Activated naive CD4-positive, alpha-beta T cell treated with anti-CD3 and anti-CD28 coated beads for 36 hours (primary cell): Measurements from ENCODE around the gene MZT2A. TPM values are rescaled to one million over a fixed set of nuclear protein-coding genes. Genes with fewer than 3 reads are reported as not detected.
"Not testable (repeated sequence)": the region's sequence is repeated elsewhere in the genome, so short reads cannot be mapped to it uniquely, and the experiment has no call there.

Experiments used
- CTCF ChIA-PET: fragments of 350-600 bp; sonication (Branson Sonifier 250); formaldehyde crosslinking; loops from one replicate; lab custom pipeline; 2021; ENCODE audit warnings: antibody characterized with exemption; lab: Charles Lee
- DNase-seq: peaks from one replicate; pipeline ENCODE4 v3.0.0-alpha.2; 2020
- H3K27ac Mint-ChIP-seq: one replicate; pipeline ENCODE4 v1.8.0; 2021; ENCODE audit warnings: mild to moderate bottlenecking, mixed read lengths
- H3K27me3 Mint-ChIP-seq: one replicate; pipeline ENCODE4 v1.8.0; 2021; ENCODE audit warnings: low read depth, mixed read lengths
- H3K36me3 Mint-ChIP-seq: one replicate; pipeline ENCODE4 v1.8.0; 2021; ENCODE audit warnings: low read depth, mixed read lengths
- H3K4me1 Mint-ChIP-seq: one replicate; pipeline ENCODE4 v1.8.0; 2021; ENCODE audit warnings: low read depth, mixed read lengths
- H3K4me3 Mint-ChIP-seq: one replicate; pipeline ENCODE4 v1.8.0; 2021; ENCODE audit warnings: mild to moderate bottlenecking, moderate library complexity, mixed read lengths
- H3K9me3 Mint-ChIP-seq: one replicate; pipeline ENCODE4 v1.8.0; 2021; ENCODE audit warnings: mixed read lengths
- intact Hi-C: fragments of 100-400 bp; cut with micrococcal nuclease; formaldehyde crosslinking; loops from one replicate; pipeline ENCODE4 v1.15.1; 2023
- total RNA-seq, 2 experiments: library from RNA; stranded (reverse); gene quantifications; one replicate each; pipeline ENCODE4 v1.2.3, GENCODE V29; 2021

MZT2A gene
- total RNA-seq, 2 experiments from 2014 or later, result 230 to 231 TPM

DNA sequence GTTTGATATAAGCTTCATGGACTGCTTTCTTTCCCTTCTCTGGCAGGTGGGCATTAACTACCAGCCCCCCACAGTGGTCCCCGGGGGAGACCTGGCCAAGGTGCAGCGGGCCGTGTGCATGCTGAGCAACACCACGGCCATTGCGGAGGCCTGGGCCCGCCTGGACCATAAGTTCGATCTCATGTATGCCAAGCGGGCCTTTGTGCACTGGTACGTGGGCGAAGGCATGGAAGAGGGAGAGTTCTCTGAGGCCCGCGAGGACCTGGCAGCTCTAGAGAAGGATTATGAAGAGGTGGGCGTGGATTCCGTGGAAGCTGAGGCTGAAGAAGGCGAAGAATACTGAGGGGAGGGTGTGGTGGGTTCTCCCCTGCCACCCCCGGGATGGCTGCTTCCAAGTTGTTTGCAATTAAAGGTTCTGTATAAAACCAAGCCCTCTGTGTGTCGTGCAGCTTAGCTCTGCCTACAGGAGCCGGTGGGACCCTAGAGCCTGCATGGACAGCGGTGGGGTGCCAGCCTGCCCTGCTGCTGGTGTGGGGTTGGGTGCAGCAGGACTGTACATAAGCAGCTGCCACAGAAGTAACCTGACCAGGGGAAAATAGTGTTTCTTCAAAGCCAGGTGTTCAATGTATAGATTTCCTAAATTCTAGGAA lies 9.6 kb downstream of the MZT2A start:
- DNase-seq, H3K9me3 Mint-ChIP-seq, H3K27ac Mint-ChIP-seq, H3K4me1 Mint-ChIP-seq, intact Hi-C loops, H3K4me3 Mint-ChIP-seq, H3K27me3 Mint-ChIP-seq: not testable (repeated sequence)
- CTCF ChIA-PET, result interaction anchor here (1.3 kb wide), 1 partner anchor 10 kb away, joined by 3 read pairs; no protein-coding TSS in a partner anchor
- H3K36me3 Mint-ChIP-seq, result peaks cover 12% of the 10 kb centered on the region

DNA sequence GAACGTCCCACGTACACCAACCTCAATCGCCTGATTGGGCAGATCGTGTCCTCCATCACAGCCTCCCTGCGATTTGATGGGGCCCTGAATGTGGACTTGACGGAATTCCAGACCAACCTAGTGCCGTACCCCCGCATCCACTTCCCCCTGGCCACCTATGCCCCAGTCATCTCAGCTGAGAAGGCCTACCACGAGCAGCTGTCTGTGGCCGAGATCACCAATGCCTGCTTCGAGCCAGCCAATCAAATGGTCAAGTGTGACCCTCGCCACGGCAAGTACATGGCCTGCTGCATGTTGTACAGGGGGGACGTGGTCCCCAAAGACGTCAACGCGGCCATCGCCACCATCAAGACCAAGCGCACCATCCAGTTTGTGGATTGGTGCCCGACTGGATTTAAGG lies 11.8 kb downstream of the MZT2A start:
- H3K4me3 Mint-ChIP-seq, H3K27me3 Mint-ChIP-seq, CTCF ChIA-PET, H3K4me1 Mint-ChIP-seq, DNase-seq, H3K27ac Mint-ChIP-seq, intact Hi-C loops, H3K9me3 Mint-ChIP-seq: not testable (repeated sequence)
- H3K36me3 Mint-ChIP-seq, result peaks cover 13% of the 10 kb centered on the region

DNA sequence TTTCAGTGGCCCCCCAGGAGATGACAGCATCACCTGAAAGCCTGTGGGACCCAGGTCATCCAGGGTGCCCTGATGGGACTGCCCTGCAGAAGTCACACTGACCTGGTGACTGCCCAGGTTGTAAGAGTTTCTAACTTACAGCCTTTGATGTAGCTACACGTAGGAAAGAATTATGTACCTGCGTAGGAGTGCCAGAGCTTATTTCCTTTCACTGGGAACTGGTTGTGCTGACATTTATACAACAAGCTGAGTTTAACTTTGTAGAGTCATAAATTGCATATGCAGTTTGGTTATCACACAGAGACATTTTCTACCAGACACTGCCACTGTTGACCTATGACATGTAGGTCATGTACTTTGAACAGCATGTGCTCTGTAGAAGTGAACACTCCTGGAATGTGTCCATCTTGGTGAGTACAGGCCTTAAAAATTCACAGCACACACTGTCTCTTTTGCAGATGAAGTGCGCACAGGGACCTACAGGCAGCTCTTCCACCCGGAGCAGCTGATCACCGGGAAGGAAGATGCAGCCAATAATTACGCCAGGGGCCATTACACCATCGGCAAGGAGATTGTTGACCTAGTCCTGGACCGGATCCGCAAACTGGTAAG lies 13.2 kb downstream of the MZT2A start:
- intact Hi-C loops, H3K4me1 Mint-ChIP-seq, H3K27ac Mint-ChIP-seq, H3K4me3 Mint-ChIP-seq, H3K9me3 Mint-ChIP-seq, DNase-seq, H3K27me3 Mint-ChIP-seq, CTCF ChIA-PET: not testable (repeated sequence)
- H3K36me3 Mint-ChIP-seq, result peaks cover 13% of the 10 kb centered on the region

DNA sequence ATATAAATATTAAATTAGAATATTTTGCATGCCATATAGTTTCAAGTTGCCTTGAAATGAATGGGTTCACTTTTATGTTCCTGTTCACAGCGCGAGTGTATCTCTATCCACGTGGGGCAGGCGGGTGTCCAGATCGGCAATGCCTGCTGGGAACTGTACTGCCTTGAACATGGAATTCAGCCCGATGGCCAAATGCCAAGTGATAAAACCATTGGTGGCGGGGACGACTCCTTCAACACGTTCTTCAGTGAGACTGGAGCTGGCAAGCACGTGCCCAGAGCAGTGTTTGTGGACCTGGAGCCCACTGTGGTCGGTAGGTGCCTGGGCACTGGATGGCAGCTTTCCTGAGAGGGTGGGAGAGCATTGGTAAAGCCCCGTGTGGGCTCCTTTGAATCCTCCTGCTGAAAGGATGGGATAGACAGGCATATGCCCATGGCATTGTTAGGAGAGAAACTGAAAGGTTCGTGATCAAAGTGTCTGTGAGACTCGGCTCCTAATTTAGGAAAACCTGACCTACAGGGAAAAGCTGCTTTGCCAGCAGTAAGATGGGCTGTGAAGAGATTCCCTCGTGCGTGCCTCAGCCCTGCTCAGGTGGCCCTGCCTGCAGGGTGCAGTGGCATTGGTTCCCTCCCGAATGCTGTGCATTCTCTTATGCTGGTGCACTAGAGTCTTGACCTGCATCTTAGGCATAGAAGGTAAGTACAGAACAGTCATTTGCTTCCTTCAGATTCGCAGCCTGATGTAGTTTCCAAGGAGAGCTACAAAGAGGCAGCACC lies 13.9 kb downstream of the MZT2A start:
- H3K27ac Mint-ChIP-seq, H3K4me3 Mint-ChIP-seq, H3K4me1 Mint-ChIP-seq, H3K9me3 Mint-ChIP-seq, CTCF ChIA-PET, DNase-seq, intact Hi-C loops, H3K27me3 Mint-ChIP-seq: not testable (repeated sequence)
- peaks cover 13% of the 10 kb centered on the region for H3K36me3 Mint-ChIP-seq

DNA sequence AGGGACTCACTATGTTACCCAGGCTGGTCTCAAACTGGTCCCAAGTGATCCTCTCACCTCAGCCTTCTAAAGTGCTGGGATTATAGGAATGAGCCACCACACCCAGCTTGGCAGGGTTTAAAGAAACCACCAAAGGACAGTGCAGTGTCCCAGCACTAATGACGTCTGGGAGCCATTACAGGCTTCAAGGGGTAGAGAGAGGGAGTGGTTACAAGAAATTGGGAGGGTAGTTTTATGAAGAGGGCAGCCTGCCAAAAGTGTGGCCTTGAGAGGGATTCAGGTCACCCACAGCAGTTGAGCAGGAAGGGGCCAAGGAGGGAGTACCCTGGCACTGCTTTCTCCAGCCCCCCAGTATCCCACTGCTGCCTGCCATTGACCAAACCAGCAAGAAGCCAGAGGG lies 15.0 kb downstream of the MZT2A start:
- H3K36me3 Mint-ChIP-seq, H3K4me1 Mint-ChIP-seq, CTCF ChIA-PET, H3K9me3 Mint-ChIP-seq, intact Hi-C loops, DNase-seq, H3K27me3 Mint-ChIP-seq, H3K27ac Mint-ChIP-seq, H3K4me3 Mint-ChIP-seq: not testable (repeated sequence)

DNA sequence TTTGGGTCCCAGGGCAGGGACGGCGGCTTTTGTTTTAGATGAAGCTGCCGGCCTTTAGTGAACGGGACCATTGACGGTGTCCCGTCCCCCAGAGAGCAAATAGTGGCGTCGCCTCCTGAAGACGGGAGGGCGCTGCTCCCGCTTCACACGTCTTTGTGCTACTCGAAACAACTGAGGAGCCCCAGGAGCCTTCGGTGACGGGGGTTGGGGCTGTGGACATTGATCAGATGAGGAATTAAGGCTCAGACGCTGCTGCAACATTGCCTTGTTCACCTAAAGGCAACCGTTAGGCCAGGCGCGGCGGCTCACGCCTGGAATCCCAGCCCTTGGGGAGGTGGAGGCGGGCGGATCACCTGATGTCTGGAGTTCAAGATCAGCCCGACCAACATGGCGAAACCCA lies 15.8 kb downstream of the MZT2A start:
- DNase-seq, H3K4me1 Mint-ChIP-seq, H3K9me3 Mint-ChIP-seq, H3K36me3 Mint-ChIP-seq, H3K27me3 Mint-ChIP-seq, H3K27ac Mint-ChIP-seq, H3K4me3 Mint-ChIP-seq, intact Hi-C loops, CTCF ChIA-PET: not testable (repeated sequence)

DNA sequence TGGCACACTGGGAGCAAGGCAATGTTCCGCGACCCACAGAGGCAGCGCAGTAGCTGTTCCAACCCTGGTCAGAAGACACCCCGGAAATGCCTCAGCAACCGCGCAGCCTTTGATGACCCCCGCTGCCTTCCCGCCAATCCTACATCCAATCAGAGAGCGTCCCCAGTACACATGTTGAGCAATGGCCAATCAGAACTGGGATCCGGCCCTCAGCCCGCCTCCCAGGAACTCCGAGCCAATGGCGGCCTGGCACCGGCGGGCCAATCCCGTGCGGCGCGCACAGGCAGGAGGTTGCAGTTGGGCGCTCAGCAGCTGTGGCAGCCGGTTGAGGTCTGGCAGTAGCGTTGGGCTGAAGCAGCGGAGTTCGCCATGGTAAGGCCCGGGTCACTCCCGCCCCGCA lies 16.4 kb downstream of the MZT2A start, which contains the start of gene TUBA3D:
TUBA3D (plus strand) TSS at position 289 of the 400 bp plus-strand sequence; CDS start at position 370, 81 bp downstream.
- CTCF ChIA-PET, result no interaction called here
- H3K4me1 Mint-ChIP-seq, result no peaks in the 10 kb centered on the region
- DNase-seq, result no peak
- no peaks in the 10 kb centered on the region for H3K9me3 Mint-ChIP-seq
- intact Hi-C loops, result no loop called here
- H3K27me3 Mint-ChIP-seq, result no peaks in the 10 kb centered on the region
- H3K4me3 Mint-ChIP-seq, result no peak within 1 kb of the TSS
- no peak within 1 kb of the TSS for H3K27ac Mint-ChIP-seq
- H3K36me3 Mint-ChIP-seq, result peaks cover 7% of the 10 kb centered on the region

DNA sequence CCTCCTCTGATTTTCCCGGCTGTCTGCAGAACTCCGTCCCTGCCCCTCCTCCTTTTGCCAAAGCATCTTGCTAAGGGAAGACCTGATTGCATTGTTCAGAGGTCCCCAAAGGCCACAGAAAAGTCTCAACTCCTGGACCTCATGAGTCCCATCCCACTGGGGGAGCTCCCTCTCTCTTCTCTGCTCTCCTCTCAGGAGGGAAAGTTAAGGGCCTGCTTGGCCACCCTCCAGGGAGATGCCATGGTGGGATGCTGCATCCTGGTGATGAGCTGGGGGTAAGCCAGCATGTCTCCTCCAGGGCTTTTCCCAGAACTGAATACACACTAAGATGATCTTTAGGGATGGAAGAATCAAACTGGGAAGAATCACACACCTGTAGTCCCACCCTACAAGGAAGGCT lies 18.9 kb downstream of the MZT2A start:
- H3K36me3 Mint-ChIP-seq, H3K4me3 Mint-ChIP-seq, H3K4me1 Mint-ChIP-seq, DNase-seq, CTCF ChIA-PET, intact Hi-C loops, H3K9me3 Mint-ChIP-seq, H3K27me3 Mint-ChIP-seq, H3K27ac Mint-ChIP-seq: not testable (repeated sequence)

DNA sequence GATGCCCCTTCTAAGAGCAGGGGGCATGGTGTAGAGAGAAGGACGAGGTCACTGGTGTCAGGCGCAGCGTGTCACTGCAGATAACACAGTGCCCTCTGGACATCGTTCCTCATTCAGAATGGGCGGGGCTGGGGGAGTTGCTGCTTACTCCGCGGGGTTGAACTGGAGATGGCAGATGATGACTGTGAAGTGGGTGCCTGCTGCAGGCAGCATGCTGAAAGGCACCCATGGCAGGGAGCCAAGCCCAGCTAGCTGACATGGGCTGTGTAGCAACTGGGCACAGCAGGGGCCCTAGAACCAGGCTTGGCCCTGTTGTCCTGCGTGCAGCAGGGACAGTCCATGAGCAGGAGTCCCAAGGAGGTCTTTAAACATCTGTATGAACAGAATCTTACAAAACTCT lies 20.6 kb downstream of the MZT2A start:
- H3K27ac Mint-ChIP-seq, H3K27me3 Mint-ChIP-seq, DNase-seq, H3K36me3 Mint-ChIP-seq, intact Hi-C loops, H3K4me3 Mint-ChIP-seq, CTCF ChIA-PET, H3K4me1 Mint-ChIP-seq, H3K9me3 Mint-ChIP-seq: not testable (repeated sequence)

DNA sequence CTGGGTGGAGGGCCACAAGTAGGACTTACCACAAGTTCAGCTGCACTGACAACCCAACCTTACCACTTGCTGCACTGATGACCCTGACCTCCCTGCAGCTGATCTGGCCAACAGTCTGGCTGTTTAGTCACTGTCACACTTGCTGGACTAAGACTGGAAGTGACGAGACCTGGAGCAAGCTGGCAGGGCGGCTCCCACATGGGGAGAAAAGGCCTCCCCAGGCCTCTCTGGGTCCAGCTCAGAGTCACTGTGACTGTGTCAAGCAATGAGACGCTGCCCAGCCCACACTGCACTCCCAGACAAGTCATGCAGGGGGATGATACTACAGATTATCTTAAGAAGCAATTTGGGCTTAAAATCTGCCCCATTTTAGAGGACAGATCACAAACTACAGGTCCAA lies 21.3 kb downstream of the MZT2A start:
- H3K9me3 Mint-ChIP-seq, H3K4me3 Mint-ChIP-seq, intact Hi-C loops, CTCF ChIA-PET, H3K36me3 Mint-ChIP-seq, H3K27ac Mint-ChIP-seq, H3K27me3 Mint-ChIP-seq, H3K4me1 Mint-ChIP-seq, DNase-seq: not testable (repeated sequence)

DNA sequence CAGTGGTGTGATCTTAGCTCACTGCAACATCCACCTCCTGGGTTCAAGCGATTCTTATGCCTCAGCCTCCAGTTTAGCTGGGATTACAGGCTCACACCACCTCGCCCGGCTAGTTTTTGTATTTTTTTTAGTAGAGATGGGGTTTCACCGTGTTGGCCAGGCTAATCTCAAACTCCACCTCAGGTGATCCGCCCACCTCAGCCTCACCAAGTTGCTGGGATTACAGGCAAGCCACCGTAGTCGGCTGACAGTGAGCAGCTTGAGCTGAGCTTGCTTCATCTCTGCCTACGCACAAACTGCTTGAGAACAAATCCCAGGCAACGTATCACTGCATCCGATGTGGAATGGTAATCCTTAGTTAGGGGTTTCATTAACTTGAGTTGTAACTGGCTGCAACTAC lies 24.5 kb downstream of the MZT2A start:
- H3K9me3 Mint-ChIP-seq, H3K27ac Mint-ChIP-seq, intact Hi-C loops, DNase-seq, H3K4me1 Mint-ChIP-seq, H3K27me3 Mint-ChIP-seq, H3K4me3 Mint-ChIP-seq, H3K36me3 Mint-ChIP-seq, CTCF ChIA-PET: not testable (repeated sequence)

DNA sequence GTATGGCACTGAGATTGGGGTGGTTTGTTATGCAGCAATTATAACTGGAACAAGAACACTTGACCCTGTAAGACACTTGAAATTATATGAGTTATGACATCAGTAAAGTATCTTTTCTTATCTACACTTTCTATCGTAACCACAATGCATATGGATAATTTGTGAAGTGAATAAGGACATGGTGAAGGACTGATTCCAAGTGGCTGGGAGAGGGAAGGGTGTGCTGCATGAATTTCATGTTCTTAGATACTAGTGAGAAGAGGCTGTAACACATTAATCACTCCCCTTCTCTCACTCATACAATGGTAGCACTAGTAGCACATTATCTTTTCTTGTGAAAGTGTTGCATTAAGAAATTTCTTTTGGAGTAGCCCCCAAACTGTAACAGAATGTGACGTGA lies 37.3 kb downstream of the MZT2A start:
- peaks cover 30% of the 10 kb centered on the region for H3K27me3 Mint-ChIP-seq
- H3K4me1 Mint-ChIP-seq, H3K36me3 Mint-ChIP-seq, intact Hi-C loops, H3K9me3 Mint-ChIP-seq, CTCF ChIA-PET, DNase-seq, H3K27ac Mint-ChIP-seq, H3K4me3 Mint-ChIP-seq: not testable (repeated sequence)
